KOPT-K1 (cell line): ENCODE data around the gene TNFSF13.

Experiments used
- H3K27ac ChIP-seq: fragments of 200-600 bp; sonication (generic); 2 replicates; pipeline ENCODE4 v1.5.1; 2016; ENCODE audit warnings: antibody characterized with exemption, mild to moderate bottlenecking, low read depth, low read length; ENCODE audit not compliant: poor library complexity, severe bottlenecking
- H3K36me3 ChIP-seq: fragments of 200-600 bp; sonication (generic); 2 replicates; pipeline ENCODE4 v1.5.1; 2017; ENCODE audit warnings: antibody characterized with exemption, mild to moderate bottlenecking, low read length, moderate library complexity; ENCODE audit not compliant: insufficient read depth
- H3K9me3 ChIP-seq: fragments of 200-600 bp; sonication (generic); 2 replicates; pipeline ENCODE4 v1.5.1; 2017; ENCODE audit warnings: antibody characterized with exemption, low read length, mild to moderate bottlenecking; ENCODE audit not compliant: insufficient read depth, poor library complexity, severe bottlenecking

The TNFSF13 gene, protein sequence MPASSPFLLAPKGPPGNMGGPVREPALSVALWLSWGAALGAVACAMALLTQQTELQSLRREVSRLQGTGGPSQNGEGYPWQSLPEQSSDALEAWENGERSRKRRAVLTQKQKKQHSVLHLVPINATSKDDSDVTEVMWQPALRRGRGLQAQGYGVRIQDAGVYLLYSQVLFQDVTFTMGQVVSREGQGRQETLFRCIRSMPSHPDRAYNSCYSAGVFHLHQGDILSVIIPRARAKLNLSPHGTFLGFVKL

DNA sequence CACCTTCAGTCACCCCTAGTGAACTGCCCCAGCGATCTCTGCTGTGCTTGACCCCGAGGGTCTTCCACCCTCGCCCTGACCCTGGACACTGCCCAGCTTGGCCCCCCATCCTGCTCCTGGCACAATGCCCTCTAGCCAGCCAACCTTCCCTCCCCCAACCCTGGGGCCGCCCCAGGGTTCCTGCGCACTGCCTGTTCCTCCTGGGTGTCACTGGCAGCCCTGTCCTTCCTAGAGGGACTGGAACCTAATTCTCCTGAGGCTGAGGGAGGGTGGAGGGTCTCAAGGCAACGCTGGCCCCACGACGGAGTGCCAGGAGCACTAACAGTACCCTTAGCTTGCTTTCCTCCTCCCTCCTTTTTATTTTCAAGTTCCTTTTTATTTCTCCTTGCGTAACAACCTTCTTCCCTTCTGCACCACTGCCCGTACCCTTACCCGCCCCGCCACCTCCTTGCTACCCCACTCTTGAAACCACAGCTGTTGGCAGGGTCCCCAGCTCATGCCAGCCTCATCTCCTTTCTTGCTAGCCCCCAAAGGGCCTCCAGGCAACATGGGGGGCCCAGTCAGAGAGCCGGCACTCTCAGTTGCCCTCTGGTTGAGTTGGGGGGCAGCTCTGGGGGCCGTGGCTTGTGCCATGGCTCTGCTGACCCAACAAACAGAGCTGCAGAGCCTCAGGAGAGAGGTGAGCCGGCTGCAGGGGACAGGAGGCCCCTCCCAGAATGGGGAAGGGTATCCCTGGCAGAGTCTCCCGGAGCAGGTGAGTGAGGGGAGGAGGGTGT is at the start of gene TNFSF13:
Gene TNFSF13, plus strand, starts transcription at position 207 of the 776 bp plus-strand sequence. Its CDS starts 290 bp downstream, at position 497.
- Histone ChIP-seq H3K27ac (no peak within 1 kb of the TSS), H3K9me3 (no peaks in the 10 kb centered on the region), H3K36me3 (peaks cover 10% of the 10 kb centered on the region)

DNA sequence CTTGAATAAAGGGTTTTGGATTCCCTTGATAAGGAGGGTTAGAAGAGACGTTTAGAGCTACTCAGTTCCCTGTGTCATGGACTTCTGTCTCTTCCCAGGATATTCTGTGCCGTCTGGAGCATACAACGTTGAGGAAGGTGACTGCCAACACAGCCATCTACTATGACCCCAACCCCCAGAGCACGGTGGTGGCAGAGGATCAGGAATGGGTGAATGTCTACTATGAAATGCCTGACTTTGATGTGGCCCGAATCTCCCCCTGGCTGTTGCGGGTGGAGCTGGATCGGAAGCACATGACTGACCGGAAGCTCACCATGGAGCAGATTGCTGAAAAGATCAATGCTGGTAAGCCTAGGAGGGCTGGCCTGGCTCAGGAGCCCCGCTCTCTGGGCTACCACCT is 49.7 kb upstream of the TNFSF13 start:
- Histone ChIP-seq H3K9me3 (no peaks in the 10 kb centered on the region), H3K36me3 (peaks cover 100% of the 10 kb centered on the region), H3K27ac (no peak overlapping the region)

DNA sequence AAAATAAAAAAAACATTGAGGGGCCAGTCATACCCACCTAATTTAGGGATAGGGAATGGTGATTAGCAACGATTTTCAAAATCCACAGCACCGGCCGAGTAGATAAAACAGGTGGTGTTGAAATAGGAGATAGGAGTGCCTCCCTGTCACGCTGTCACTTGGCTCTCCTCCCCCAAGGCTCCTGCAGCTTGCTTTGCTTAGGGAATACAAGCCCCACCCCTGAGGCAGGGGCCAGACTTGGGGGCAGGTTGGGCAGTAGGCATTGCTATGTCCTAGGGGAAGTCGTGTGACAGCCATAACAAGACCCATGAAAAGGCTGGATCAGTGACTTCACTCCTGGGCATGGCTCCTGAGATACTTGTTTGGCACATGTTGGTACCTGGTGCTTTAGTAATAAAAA is 48.6 kb upstream of the TNFSF13 start:
- Histone ChIP-seq H3K36me3 (peaks cover 97% of the 10 kb centered on the region), H3K9me3 (no peaks in the 10 kb centered on the region), H3K27ac (no peak overlapping the region)

DNA sequence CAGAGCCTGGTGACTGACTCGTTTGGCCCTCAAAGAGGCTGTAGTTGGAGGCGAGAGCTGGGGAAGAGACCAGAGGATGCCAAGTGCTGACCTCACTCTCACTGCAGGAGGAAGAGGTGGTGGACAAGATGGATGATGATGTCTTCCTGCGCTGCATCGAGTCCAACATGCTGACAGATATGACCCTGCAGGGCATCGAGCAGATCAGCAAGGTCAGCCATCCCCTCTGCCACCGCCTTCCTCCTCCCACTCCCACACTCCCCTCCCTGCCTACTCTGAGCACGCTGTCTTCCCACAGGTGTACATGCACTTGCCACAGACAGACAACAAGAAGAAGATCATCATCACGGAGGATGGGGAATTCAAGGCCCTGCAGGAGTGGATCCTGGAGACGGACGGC is 47.4 kb upstream of the TNFSF13 start:
- Histone ChIP-seq H3K36me3 (peaks cover 95% of the 10 kb centered on the region), H3K27ac (no peak overlapping the region), H3K9me3 (no peaks in the 10 kb centered on the region)

DNA sequence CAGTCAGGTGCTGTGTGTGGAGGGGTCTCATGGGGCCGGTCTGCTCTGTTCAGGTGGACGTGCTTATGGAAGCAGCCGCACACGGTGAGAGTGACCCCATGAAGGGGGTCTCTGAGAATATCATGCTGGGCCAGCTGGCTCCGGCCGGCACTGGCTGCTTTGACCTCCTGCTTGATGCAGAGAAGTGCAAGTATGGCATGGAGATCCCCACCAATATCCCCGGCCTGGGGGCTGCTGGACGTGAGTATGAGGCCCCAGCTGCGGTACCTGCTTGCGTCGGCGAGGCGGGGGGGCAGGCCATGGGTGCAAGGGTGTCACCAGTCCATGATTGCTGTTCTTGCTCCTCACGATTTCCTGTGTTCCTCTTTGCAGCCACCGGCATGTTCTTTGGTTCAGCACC is 46.4 kb upstream of the TNFSF13 start:
- Histone ChIP-seq H3K9me3 (no peaks in the 10 kb centered on the region), H3K36me3 (peaks cover 89% of the 10 kb centered on the region), H3K27ac (no peak overlapping the region)

DNA sequence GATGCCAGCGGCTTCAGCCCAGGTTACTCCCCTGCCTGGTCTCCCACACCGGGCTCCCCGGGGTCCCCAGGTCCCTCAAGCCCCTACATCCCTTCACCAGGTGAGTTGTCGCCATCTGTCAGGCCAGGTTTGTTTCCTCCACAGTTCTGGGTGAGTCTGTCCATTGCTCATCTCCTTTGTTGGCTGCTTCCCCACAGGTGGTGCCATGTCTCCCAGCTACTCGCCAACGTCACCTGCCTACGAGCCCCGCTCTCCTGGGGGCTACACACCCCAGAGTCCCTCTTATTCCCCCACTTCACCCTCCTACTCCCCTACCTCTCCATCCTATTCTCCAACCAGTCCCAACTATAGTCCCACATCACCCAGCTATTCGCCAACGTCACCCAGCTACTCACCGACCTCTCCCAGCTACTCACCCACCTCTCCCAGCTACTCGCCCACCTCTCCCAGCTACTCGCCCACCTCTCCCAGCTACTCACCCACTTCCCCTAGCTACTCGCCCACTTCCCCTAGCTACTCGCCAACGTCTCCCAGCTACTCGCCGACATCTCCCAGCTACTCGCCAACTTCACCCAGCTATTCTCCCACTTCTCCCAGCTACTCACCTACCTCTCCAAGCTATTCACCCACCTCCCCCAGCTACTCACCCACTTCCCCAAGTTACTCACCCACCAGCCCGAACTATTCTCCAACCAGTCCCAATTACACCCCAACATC is 45.6 kb upstream of the TNFSF13 start:
- H3K36me3 ChIP-seq, result peaks cover 80% of the 10 kb centered on the region
- H3K27ac ChIP-seq, result no peak overlapping the region
- no peaks in the 10 kb centered on the region for H3K9me3 ChIP-seq

DNA sequence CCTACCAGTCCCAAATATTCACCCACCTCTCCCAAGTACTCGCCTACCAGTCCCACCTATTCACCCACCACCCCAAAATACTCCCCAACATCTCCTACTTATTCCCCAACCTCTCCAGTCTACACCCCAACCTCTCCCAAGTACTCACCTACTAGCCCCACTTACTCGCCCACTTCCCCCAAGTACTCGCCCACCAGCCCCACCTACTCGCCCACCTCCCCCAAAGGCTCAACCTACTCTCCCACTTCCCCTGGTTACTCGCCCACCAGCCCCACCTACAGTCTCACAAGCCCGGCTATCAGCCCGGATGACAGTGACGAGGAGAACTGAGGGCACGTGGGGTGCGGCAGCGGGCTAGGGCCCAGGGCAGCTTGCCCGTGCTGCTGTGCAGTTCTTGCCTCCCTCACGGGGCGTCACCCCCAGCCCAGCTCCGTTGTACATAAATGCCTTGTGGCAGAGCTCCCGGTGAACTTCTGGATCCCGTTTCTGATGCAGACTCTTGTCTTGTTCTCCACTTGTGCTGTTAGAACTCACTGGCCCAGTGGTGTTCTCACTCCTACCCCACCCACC is 44.6 kb upstream of the TNFSF13 start:
- peaks cover 70% of the 10 kb centered on the region for H3K36me3 ChIP-seq
- no peaks in the 10 kb centered on the region for H3K9me3 ChIP-seq
- H3K27ac ChIP-seq, result no peak overlapping the region

DNA sequence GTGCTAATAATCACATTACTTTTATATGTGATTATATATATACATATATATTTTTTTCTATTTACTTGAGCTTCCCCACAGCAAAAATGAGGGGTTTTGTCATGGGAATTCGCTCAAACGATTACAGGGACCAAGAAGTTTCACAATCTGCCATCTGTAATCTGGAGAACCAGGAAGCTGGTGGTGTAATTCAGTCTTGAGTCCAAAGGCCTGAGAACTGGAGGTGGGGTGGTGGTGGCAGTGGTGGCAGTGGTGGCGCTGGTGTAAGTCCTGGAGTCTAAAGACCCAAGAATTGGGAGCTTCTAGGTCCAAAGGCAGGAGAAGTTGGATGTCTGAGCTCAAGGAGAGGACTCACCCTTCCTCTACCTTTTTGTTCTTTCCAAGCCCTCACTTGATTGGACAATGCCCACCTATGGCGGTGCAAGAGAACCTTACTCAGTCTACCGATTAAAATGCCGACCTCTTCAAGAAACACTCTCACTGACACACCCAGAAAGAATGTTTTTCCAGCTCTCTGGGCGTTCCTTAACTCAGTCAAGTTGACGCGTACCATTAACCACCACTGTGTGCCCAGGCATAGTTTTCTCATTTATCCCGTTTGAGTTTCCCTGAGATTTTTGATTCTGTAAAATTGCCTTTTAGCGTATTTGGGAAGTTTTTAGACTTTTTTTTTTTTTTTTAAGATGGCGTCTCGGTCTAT is 42.5 kb upstream of the TNFSF13 start:
- H3K9me3 ChIP-seq, result no peaks in the 10 kb centered on the region
- H3K27ac ChIP-seq, result no peak overlapping the region

DNA sequence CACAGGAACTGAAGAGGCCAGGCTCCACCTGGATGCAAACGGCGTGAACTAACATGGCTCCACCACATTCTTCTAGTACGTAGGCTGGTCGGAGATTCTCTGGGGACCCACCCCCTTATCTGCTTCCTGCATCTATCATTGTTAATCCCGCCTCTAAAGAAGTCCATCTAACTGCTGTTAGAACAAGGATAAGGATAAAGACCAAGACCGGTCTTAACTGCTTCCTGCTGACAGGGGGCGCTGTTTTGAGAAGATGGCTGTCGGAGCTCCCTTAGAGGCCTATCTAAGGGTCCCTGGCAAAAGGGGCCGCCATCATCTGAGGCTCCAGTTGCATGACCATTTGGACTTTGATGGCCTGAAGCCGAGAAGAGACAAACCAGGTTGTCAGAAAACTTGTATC is 35.5 kb upstream of the TNFSF13 start:
- Histone ChIP-seq H3K36me3 (no peaks in the 10 kb centered on the region), H3K27ac (no peak overlapping the region), H3K9me3 (peaks cover 19% of the 10 kb centered on the region)

More for the DNA sequence above, 42.5 kb upstream of the TNFSF13 start:
- H3K36me3 ChIP-seq, result peaks cover 49% of the 10 kb centered on the region

DNA sequence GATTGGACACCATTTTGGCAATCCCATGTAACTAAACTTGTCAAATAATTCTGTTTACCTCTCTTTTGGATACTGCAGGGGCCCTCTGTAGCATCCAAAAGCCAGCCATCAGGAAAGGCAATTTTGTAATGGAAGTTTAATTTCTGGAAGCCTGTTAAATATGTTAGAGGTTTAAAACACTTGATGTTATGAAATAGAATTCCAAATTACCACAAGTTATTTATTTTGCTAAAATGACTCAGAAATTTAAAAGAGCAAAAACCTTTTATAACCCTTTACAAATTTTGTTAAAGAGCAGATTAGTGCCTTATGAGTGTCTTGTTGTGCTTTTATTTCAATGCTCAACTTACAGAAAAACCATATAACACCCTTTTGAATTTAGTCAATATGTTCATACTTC is 29.7 kb upstream of the TNFSF13 start:
- Histone ChIP-seq H3K9me3 (peaks cover 31% of the 10 kb centered on the region), H3K27ac (no peak overlapping the region), H3K36me3 (no peaks in the 10 kb centered on the region)

DNA sequence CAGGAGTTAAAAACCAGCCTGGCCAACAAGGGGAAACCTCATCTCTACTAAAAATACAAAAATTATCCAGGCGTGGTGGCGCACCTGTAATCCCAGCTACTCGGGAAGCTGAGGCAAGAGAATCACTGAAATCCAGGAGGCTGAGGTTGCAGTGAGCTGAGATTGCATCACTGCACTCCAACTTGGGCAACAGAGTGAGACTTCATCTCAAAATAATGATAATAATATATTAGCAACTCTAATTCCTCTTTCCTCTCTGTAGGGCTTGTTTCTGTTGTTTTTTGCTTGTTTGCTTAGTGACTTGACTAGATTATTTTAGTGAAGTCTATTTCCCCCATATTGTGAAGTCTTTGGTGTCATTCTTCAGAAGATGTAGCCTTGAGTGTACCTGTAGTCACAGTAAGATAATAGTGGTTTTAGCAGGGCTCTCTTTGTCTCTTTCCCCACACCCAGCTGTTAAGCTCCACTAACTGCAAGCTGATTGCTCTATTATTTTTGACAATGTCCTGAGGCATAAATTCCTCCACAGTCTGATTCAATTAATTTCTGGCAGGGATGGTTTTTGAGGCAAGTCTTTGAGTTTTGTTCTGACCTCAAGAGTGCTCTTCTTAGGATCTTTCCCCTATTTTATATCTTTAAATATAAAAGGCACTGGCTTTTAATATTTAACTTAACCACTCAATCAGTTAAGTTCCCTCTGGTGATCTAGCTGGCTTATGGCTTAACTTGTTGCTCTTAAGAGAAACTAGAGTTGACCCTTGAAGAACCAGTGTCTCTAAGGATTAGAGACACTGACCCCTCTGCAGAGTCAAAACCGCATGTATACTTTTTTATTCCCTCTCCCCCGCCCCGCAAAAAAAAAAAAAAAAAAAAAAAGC is 28.3 kb upstream of the TNFSF13 start:
- Histone ChIP-seq H3K36me3 (no peaks in the 10 kb centered on the region), H3K27ac (no peak overlapping the region), H3K9me3 (peaks cover 31% of the 10 kb centered on the region)

DNA sequence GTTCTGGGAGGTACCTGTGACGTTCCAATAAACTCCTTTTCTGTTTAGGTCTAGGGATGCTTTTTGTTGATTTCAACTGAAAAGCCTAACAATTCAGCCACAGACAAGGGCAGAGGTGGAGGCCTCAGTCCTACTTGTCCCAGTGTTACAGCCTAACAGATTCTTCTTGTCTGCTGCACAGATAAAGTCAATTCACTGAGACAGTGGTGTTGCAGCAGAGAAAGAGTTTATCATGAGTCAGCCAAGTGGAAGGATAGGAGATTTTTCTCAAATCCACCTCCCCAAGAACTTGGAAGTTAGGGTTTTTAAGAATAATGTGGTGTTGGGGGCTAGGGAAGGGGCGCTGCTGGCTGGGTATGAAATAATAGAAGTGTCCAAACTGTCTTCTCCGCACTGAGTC is 20.5 kb upstream of the TNFSF13 start:
- peaks cover 18% of the 10 kb centered on the region for H3K9me3 ChIP-seq
- no peaks in the 10 kb centered on the region for H3K36me3 ChIP-seq
- no peak overlapping the region for H3K27ac ChIP-seq

DNA sequence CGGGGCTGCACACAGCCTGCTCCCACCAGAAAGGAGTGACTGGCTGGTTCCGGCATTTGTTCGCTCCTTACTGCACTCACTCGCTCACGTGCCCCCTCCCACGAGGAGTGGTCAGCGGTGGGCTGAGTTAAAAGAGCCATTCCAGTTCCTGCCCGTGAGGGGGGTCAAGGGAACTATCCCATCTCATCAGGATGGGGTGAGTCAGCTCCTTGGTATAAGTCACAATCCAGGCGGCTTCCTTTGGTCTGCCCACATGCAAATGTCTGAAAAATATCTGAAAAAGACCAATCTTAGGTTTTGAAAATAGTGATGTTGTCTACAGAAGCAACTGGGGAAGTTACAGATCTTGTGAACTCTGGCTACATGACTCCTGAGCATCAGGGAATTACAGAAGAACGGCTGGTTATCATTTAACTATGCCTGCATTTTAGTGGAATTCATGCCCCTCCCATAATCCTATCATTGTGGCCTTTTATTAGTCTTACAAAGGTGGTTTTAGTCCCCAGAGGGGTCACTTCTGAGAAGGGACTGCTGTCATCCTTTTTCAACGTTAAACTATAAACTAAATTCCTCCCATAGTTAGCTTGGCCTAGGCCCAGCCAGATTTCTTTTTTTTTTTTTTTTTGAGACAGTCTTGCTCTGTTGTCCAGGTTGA is 19.5 kb upstream of the TNFSF13 start:
- H3K36me3 ChIP-seq, result no peaks in the 10 kb centered on the region
- no peak overlapping the region for H3K27ac ChIP-seq
- H3K9me3 ChIP-seq, result peaks cover 18% of the 10 kb centered on the region
